ENCODE data around the gene ALOX5AP. TPM values are rescaled to one million over a fixed set of nuclear protein-coding genes. Genes with fewer than 3 reads are reported as not detected.

ALOX5AP gene
- polyA plus RNA-seq, 1 experiment: 0.11 TPM

DNA sequence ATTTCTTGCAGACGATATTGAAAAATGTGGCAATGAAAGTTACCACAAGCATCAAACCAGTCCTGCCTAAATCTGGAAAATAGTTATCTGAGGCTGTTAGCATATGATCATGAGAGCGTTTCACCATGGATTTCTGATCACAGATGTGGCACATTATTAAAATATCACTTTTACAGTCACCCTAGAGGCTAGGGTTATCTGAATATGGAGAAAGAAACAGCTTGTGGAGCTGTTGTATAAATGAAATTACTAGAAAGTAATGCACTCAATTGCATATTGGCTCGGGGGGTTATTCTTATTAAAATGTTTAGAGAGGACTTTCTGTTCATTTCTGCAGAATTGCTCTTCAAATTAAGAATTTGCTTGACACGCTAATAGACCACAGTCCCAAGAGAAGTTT, 35.6 kb downstream of the ALOX5AP start:
- Histone ChIP-seq H3K4me3 (ENCODE audit: low read depth, low read length) (no peak overlapping the region), H3K27me3 (ENCODE audit: control insufficient read depth, insufficient read depth, low read length) (peaks cover 2% of the 10 kb centered on the region), H3K36me3 (ENCODE audit: control insufficient read depth, insufficient read depth, low read length) (no peaks in the 10 kb centered on the region)
- ChIA-PET CTCF (interaction anchor here (1.2 kb wide), 1 partner anchor 8 kb away, joined by 3 read pairs; no protein-coding TSS in a partner anchor), POLR2A (no interaction called here)
- no peak for TF ChIP-seq CTCF (IDR thresholded peaks at IDR 0.05; ENCODE audit: insufficient read depth, low read depth, low read length)
- no peak for DNase-seq (ENCODE audit: low read depth)

- Histone ChIP-seq H3K4me3 (ENCODE audit: low read depth, low read length) (no peak overlapping the region), H3K27me3 (ENCODE audit: control insufficient read depth, insufficient read depth, low read length) (peaks cover 8% of the 10 kb centered on the region), H3K36me3 (ENCODE audit: control insufficient read depth, insufficient read depth, low read length) (no peaks in the 10 kb centered on the region)
- DNase-seq (ENCODE audit: low read depth): no peak
- ChIA-PET CTCF (no interaction called here), POLR2A (no interaction called here)
- TF ChIP-seq CTCF (IDR thresholded peaks at IDR 0.05; ENCODE audit: insufficient read depth, low read depth, low read length): no peak
Observed at GRCh38 chr13:30773561-30773960, 38.2 kb downstream of the ALOX5AP start.

GRCh38 chr13:30774214-30774730, 38.9 kb downstream of the ALOX5AP start:
- Histone ChIP-seq H3K4me3 (ENCODE audit: low read depth, low read length) (no peak overlapping the region), H3K36me3 (ENCODE audit: control insufficient read depth, insufficient read depth, low read length) (no peaks in the 10 kb centered on the region), H3K27me3 (ENCODE audit: control insufficient read depth, insufficient read depth, low read length) (peaks cover 8% of the 10 kb centered on the region)
- ChIA-PET POLR2A (no interaction called here), CTCF (interaction anchor here (2.3 kb wide), 1 partner anchor 9 kb away, joined by 4 read pairs; no protein-coding TSS in a partner anchor)
- TF ChIP-seq CTCF (IDR thresholded peaks at IDR 0.05; ENCODE audit: insufficient read depth, low read depth, low read length): no peak
- no peak for DNase-seq (ENCODE audit: low read depth)

DNA sequence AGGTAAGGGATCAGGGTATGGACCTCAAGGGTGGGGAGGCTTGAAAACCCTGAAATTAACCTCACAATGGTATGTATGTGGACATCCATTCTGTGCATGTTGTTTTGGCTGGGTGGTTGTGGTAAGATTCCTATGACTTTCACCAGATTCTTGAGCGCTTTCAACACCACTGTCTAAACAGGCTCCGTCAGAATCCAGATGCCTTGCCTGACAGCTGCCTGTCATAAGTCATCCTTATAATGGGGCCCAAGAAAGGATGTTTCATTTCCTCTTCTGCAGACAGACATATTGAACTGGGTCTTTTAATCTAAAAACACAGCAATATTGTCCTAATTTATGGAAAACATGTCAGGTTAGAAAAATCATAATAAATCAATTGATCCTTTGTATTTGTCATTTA, 41.3 kb downstream of the ALOX5AP start:
- no peak for TF ChIP-seq CTCF (IDR thresholded peaks at IDR 0.05; ENCODE audit: insufficient read depth, low read depth, low read length)
- Histone ChIP-seq H3K4me3 (ENCODE audit: low read depth, low read length) (no peak overlapping the region), H3K36me3 (ENCODE audit: control insufficient read depth, insufficient read depth, low read length) (no peaks in the 10 kb centered on the region), H3K27me3 (ENCODE audit: control insufficient read depth, insufficient read depth, low read length) (peaks cover 14% of the 10 kb centered on the region)
- POLR2A ChIA-PET: no interaction called here
- no peak for DNase-seq (ENCODE audit: low read depth)
- CTCF ChIA-PET: no interaction called here

GRCh38 chr13:30779016-30779415, 43.7 kb downstream of the ALOX5AP start:
- no peaks in the 10 kb centered on the region for H3K36me3 ChIP-seq (ENCODE audit: control insufficient read depth, insufficient read depth, low read length)
- H3K4me3 ChIP-seq (ENCODE audit: low read depth, low read length): no peak overlapping the region
- H3K27me3 ChIP-seq (ENCODE audit: control insufficient read depth, insufficient read depth, low read length): peaks cover 12% of the 10 kb centered on the region
- ChIA-PET CTCF (interaction anchor here (0.7 to 1.0 kb wide), 2 partner anchors 9 to 10 kb away, joined by 3 read pairs; no protein-coding TSS in a partner anchor), POLR2A (no interaction called here)
- TF ChIP-seq CTCF (IDR thresholded peaks at IDR 0.05; ENCODE audit: insufficient read depth, low read depth, low read length): no peak
- DNase-seq (ENCODE audit: low read depth): no peak
